Subcutaneous adipose tissue (tissue), 4 donors: ENCODE measurements around the gene JAK3. TPM values are rescaled to one million over a fixed set of nuclear protein-coding genes. Genes with fewer than 3 reads are reported as not detected.

ENCODE experiments used
- total RNA-seq, 4 donors: library from RNA; depleted of rRNA; stranded (reverse); fragments of >200 nt; gene quantifications; one replicate each; pipeline ENCODE4 v1.1.0, GENCODE V29; 2016
- TF ChIP-seq, protein P1 (sequence below): fragments of 450-650 bp; IDR thresholded peaks from one replicate; pipeline ENCODE4 v1.5.1; 2016; ENCODE audit warnings: low read depth, mild to moderate bottlenecking, control low read depth, antibody characterized with exemption, moderate library complexity

Gene JAK3
- total RNA-seq, 4 donors from 2014 or later, result 2.3 to 5.1 (median 3.9) TPM

DNA sequence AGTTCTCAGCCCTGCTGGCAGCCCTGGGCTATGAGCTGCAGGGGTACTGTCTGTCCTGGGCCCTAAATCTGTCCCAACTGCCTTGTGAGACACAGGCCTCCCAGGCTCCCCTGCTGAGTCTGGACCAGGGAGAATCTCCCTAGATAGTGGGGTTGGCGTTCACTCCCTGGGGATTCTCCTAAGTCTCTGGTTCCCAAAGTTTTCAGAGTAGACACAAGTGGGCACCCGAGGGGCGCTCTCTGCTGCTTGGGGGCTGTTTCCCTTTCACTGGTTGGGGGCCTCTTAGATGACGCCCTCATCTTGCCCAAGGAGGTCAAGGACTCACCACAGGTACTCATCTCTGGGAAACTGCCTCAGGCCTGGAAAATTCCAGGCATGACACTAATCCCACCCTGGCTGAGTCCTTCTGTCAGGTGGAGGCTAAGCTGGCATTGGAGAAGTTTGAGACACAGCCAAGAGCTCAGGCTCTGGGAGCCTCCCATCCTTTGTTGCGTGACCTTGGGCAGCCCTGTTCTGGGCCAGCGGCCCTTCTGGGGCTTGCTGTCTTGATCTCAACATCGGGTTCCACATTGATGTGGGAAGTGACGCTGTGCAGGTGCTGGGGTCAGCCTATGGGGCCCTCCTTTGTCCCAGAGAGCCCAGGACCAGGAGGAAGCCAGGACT, 15.9 kb upstream of the JAK3 start:
- TF ChIP-seq, protein P1, sequence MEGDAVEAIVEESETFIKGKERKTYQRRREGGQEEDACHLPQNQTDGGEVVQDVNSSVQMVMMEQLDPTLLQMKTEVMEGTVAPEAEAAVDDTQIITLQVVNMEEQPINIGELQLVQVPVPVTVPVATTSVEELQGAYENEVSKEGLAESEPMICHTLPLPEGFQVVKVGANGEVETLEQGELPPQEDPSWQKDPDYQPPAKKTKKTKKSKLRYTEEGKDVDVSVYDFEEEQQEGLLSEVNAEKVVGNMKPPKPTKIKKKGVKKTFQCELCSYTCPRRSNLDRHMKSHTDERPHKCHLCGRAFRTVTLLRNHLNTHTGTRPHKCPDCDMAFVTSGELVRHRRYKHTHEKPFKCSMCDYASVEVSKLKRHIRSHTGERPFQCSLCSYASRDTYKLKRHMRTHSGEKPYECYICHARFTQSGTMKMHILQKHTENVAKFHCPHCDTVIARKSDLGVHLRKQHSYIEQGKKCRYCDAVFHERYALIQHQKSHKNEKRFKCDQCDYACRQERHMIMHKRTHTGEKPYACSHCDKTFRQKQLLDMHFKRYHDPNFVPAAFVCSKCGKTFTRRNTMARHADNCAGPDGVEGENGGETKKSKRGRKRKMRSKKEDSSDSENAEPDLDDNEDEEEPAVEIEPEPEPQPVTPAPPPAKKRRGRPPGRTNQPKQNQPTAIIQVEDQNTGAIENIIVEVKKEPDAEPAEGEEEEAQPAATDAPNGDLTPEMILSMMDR, result no peak

GRCh38 chr19:17862711-17863519, 15.1 kb upstream of the JAK3 start:
- TF ChIP-seq, protein P1, result no peak

DNA sequence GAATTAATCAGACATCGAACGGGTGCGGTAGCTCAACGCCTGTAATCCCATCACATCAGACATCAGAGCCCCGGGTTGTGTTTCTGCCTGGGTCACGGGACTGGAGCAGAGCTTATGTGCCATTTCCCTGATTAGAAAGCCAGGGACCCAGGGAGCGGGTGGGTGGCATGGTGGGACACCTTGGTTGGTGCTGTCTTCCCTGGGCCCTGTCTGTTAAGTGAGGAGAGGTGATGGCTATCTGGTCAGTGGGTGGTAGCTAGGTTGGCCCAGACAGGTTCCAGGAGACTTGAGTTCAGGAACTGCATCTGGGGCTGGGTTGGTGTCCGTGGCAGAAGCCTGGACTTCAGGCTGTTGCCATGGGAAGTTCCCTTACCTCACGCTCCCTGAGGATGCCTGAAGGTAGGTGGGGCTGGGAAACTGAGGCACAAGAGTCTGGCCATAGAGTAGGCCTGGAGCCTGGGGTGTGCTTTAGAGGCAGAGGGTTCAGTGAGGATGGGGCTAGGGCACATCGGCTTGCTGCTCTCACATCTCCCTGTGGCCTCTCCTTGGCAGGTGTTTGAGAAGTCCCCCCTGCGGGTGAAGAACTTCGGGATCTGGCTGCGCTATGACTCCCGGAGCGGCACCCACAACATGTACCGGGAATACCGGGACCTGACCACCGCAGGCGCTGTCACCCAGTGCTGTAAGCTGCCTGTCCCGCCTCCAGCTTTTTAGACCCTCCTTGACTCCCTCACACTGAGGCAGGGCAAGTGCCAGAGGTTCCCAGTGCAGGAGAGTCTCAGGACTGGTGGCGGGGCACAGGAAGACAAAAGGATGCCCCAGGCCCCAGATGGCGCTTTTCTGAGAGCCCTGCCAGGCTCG, 14.0 kb upstream of the JAK3 start:
- TF ChIP-seq, protein P1, result no peak

GRCh38 chr19:17860993-17861360, 13.2 kb upstream of the JAK3 start:
- TF ChIP-seq, protein P1, result no peak

DNA sequence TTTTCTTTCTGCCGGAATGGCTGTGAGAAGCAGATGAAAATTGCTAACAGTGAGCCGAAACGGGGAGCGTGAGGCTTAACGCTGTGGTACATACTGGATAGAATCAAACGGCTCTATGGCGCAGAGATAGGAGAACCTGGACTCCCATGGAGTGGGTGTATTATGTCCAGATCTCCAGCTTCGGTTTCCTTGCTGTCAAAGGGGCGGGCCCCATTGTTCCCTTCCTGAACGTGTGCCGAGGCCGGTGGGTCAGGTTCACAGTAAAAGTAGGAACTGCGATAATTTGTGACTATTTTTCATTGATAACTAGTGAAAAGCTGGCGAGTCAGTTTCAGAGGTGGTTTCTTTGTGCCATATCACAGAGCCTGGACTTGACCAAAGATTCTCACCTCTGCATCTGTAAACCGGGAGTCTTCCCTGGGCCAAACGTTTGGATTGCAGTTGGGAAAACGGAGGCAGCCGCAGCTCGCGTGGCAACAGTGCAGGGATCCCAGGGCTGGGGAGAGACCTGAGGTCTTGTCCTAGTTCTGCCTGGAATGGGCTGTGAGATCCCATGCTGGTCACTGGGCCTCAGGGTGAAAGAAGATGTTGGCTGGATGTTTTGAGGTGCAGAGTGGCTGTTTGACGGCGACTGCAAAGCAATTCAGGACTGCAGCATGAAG, 12.7 kb upstream of the JAK3 start:
- TF ChIP-seq, protein P1, result no peak

GRCh38 chr19:17859533-17860330, 11.9 kb upstream of the JAK3 start, which contains the start of gene RPL18A:
RPL18A (plus strand) TSS chr19:17859910; CDS start chr19:17859957, 47 bp downstream.
- TF ChIP-seq, protein P1, result no peak
